ENCODE measurements around the gene TRABD2B.

DNA sequence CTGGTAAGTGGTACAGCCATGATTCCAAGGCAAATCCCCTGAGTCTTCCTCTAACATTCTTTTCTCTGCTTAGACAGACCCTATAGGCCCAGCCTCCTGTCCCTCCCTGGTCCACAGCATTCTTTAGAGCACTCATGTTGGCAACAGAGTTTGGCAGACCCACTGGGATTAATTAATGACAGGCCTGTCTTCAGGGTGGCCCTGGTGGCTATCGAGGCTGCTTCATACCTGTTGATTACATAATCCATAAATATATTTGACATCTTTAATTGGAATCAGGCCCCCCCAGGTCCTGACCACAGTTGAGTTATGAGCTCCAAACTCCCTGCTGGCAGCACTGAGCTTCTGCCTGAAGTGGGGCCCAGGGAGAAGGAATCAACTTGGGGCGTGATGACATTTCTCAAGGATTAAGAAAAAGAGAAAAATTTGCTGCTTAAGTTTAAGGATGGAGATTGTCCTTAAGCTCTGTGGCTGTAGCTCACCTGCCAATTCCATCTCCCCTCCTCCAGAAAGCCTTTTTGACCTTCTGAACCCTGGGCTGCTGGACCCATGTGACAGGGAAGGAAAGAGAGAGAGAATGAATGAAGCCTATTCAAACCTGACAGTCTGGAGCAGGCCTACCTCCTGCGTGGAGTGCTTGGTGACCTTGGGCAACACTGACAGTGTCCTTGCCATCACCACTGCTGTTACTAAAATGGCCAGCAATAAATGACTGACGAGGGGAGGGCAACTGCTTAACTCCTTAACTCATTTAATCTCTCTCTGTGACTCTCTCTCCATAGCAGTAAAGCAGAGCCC lies 156.6 kb downstream of the TRABD2B start:
- no peak for TF ChIP-seq SETDB1 (IDR thresholded peaks at IDR 0.05; ENCODE audit: insufficient read length, low read length)
- TF ChIP-seq, protein P1, sequence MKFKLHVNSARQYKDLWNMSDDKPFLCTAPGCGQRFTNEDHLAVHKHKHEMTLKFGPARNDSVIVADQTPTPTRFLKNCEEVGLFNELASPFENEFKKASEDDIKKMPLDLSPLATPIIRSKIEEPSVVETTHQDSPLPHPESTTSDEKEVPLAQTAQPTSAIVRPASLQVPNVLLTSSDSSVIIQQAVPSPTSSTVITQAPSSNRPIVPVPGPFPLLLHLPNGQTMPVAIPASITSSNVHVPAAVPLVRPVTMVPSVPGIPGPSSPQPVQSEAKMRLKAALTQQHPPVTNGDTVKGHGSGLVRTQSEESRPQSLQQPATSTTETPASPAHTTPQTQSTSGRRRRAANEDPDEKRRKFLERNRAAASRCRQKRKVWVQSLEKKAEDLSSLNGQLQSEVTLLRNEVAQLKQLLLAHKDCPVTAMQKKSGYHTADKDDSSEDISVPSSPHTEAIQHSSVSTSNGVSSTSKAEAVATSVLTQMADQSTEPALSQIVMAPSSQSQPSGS (tag by site-specific recombination; IDR thresholded peaks at IDR 0.05; ENCODE audit: low read depth): no peak
- TF ChIP-seq, protein P2, sequence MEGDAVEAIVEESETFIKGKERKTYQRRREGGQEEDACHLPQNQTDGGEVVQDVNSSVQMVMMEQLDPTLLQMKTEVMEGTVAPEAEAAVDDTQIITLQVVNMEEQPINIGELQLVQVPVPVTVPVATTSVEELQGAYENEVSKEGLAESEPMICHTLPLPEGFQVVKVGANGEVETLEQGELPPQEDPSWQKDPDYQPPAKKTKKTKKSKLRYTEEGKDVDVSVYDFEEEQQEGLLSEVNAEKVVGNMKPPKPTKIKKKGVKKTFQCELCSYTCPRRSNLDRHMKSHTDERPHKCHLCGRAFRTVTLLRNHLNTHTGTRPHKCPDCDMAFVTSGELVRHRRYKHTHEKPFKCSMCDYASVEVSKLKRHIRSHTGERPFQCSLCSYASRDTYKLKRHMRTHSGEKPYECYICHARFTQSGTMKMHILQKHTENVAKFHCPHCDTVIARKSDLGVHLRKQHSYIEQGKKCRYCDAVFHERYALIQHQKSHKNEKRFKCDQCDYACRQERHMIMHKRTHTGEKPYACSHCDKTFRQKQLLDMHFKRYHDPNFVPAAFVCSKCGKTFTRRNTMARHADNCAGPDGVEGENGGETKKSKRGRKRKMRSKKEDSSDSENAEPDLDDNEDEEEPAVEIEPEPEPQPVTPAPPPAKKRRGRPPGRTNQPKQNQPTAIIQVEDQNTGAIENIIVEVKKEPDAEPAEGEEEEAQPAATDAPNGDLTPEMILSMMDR (tag by site-specific recombination; IDR thresholded peaks at IDR 0.05): no peak
- TF ChIP-seq ZBTB1 (tag by site-specific recombination; IDR thresholded peaks at IDR 0.05): no peak
- no peak for TF ChIP-seq ZBTB21 (tag by site-specific recombination; IDR thresholded peaks at IDR 0.05)
